ENCODE measurements around the gene ARHGAP11B.
"Not testable (repeated sequence)": the region's sequence is repeated elsewhere in the genome, so short reads cannot be mapped to it uniquely, and the experiment has no call there.

The ARHGAP11B gene

GRCh38 chr15:30626632-30627031 lies 704 bp downstream of the ARHGAP11B start:
- Histone ChIP-seq H3K9ac (ENCODE audit: low read length) (peak overlapping the region; percentile 68; the same call in 1 of the 2 replicates), H3K4me3 (ENCODE audit: low read length) (peak overlapping the region; percentile 70), H3K79me2 (ENCODE audit: low read length) (peaks cover 45% of the 10 kb centered on the region), H3K27ac (ENCODE audit: low read length) (peak overlapping the region; percentile 81; the same call in 1 of the 2 replicates), H3K4me2 (ENCODE audit: low read depth, low read length) (0 out of 2 replicates have a peak overlapping the region, but pooled peaks have one; percentile 50)
- H3K27me3 ChIP-seq (replicated peaks; ENCODE audit: insufficient read depth, low read length); H4K20me1 ChIP-seq (ENCODE audit: insufficient read depth, low read length); H3K4me1 ChIP-seq (ENCODE audit: low read length); DNase-seq; H3K9me2 ChIP-seq (replicated peaks; ENCODE audit: insufficient read depth, low read length); H3F3A ChIP-seq (ENCODE audit: insufficient read depth, low read length); H3K36me3 ChIP-seq (replicated peaks; ENCODE audit: insufficient read depth, low read length); H3K9me3 ChIP-seq (replicated peaks; ENCODE audit: insufficient read depth, low read length); H2AFZ ChIP-seq (ENCODE audit: low read length): not testable (repeated sequence)

GRCh38 chr15:30650012-30650929 lies 24.3 kb downstream of the ARHGAP11B start:
- H4K20me1 ChIP-seq (ENCODE audit: insufficient read depth, low read length), result no peaks in the 10 kb centered on the region
- no peak overlapping the region for H3K4me2 ChIP-seq (ENCODE audit: low read depth, low read length)
- no peaks in the 10 kb centered on the region for H3K9me2 ChIP-seq (replicated peaks; ENCODE audit: insufficient read depth, low read length)
- H3K27me3 ChIP-seq (replicated peaks; ENCODE audit: insufficient read depth, low read length), result no peaks in the 10 kb centered on the region
- H3K4me3 ChIP-seq (ENCODE audit: low read length), result no peak overlapping the region
- peaks cover 10% of the 10 kb centered on the region for H3K4me1 ChIP-seq (ENCODE audit: low read length)
- no peak overlapping the region for H3K9ac ChIP-seq (ENCODE audit: low read length)
- H3F3A ChIP-seq (ENCODE audit: insufficient read depth, low read length), result no peaks in the 10 kb centered on the region
- H3K9me3 ChIP-seq (replicated peaks; ENCODE audit: insufficient read depth, low read length), result no peaks in the 10 kb centered on the region
- no peak overlapping the region for H2AFZ ChIP-seq (ENCODE audit: low read length)
- H3K79me2 ChIP-seq (ENCODE audit: low read length), result peaks cover 19% of the 10 kb centered on the region
- no peak overlapping the region for H3K27ac ChIP-seq (ENCODE audit: low read length)
- TF ChIP-seq EZH2 (optimal IDR thresholded peaks at IDR 0.05; ENCODE audit: low read depth, low read length) (no peak), EZH2phosphoT487 (IDR thresholded peaks at IDR 0.05; ENCODE audit: low read length) (no peak), CTCF (IDR thresholded peaks at IDR 0.05; ENCODE audit: low read length) (no peak)
- no peak for DNase-seq
- no peaks in the 10 kb centered on the region; the same call in 1 of the 2 replicates for H3K36me3 ChIP-seq (replicated peaks; ENCODE audit: insufficient read depth, low read length)

- H3K9me3 ChIP-seq (replicated peaks; ENCODE audit: insufficient read depth, low read length); H3K4me2 ChIP-seq (ENCODE audit: low read depth, low read length); H3F3A ChIP-seq (ENCODE audit: insufficient read depth, low read length); H3K27me3 ChIP-seq (replicated peaks; ENCODE audit: insufficient read depth, low read length); H3K9ac ChIP-seq (ENCODE audit: low read length); DNase-seq; H4K20me1 ChIP-seq (ENCODE audit: insufficient read depth, low read length); H3K9me2 ChIP-seq (replicated peaks; ENCODE audit: insufficient read depth, low read length); H3K27ac ChIP-seq (ENCODE audit: low read length); H3K36me3 ChIP-seq (replicated peaks; ENCODE audit: insufficient read depth, low read length); H2AFZ ChIP-seq (ENCODE audit: low read length); H3K4me1 ChIP-seq (ENCODE audit: low read length); H3K4me3 ChIP-seq (ENCODE audit: low read length): not testable (repeated sequence)
- peak; percentile 37; the same call in 1 of the 2 replicates for TF ChIP-seq CTCF (IDR thresholded peaks at IDR 0.05; ENCODE audit: low read length)
- peaks cover 21% of the 10 kb centered on the region; the same call in 1 of the 2 replicates for H3K79me2 ChIP-seq (ENCODE audit: low read length)
Observed at GRCh38 chr15:30661154-30661553, 35.2 kb downstream of the ARHGAP11B start.

- not testable (repeated sequence) for H4K20me1 ChIP-seq (ENCODE audit: insufficient read depth, low read length); H3K27me3 ChIP-seq (replicated peaks; ENCODE audit: insufficient read depth, low read length); H3K4me1 ChIP-seq (ENCODE audit: low read length); H3K4me2 ChIP-seq (ENCODE audit: low read depth, low read length); H2AFZ ChIP-seq (ENCODE audit: low read length); DNase-seq; H3K79me2 ChIP-seq (ENCODE audit: low read length); H3K4me3 ChIP-seq (ENCODE audit: low read length); H3K27ac ChIP-seq (ENCODE audit: low read length); H3K9ac ChIP-seq (ENCODE audit: low read length); H3K9me2 ChIP-seq (replicated peaks; ENCODE audit: insufficient read depth, low read length); H3K9me3 ChIP-seq (replicated peaks; ENCODE audit: insufficient read depth, low read length); H3K36me3 ChIP-seq (replicated peaks; ENCODE audit: insufficient read depth, low read length); H3F3A ChIP-seq (ENCODE audit: insufficient read depth, low read length)
Observed at GRCh38 chr15:30669621-30670020, 43.7 kb downstream of the ARHGAP11B start.
